HUES6 (cell line): ENCODE measurements around the gene CDH5.

ENCODE experiments used
- H3K27ac ChIP-seq: 2 replicates; pipeline ENCODE4 v1.7.0; 2013; ENCODE audit warnings: low read depth, mild to moderate bottlenecking, low read length, inconsistent platforms
- H3K27me3 ChIP-seq: 2 replicates; pipeline ENCODE4 v1.6.1; 2013; ENCODE audit warnings: low read length; ENCODE audit not compliant: control insufficient read depth, insufficient read depth
- H3K36me3 ChIP-seq: 2 replicates; pipeline ENCODE4 v1.6.1; 2013; ENCODE audit warnings: low read length; ENCODE audit not compliant: control insufficient read depth, insufficient read depth
- H3K4me1 ChIP-seq: 2 replicates; pipeline ENCODE4 v1.6.1; 2013; ENCODE audit warnings: low read length; ENCODE audit not compliant: control insufficient read depth, insufficient read depth
- H3K4me3 ChIP-seq: 2 replicates; pipeline ENCODE4 v1.5.1; 2013; ENCODE audit warnings: low read depth, low read length
- H3K9ac ChIP-seq: one replicate; pipeline ENCODE4 v1.6.1; 2013; ENCODE audit warnings: mild to moderate bottlenecking, low read length
- H3K9me3 ChIP-seq: 2 replicates; pipeline ENCODE4 v1.6.1; 2013; ENCODE audit warnings: low read depth, low read length; ENCODE audit not compliant: control insufficient read depth, insufficient read depth

The CDH5 gene

GRCh38 chr16:66412182-66412581 lies 45.7 kb downstream of the CDH5 start:
- no peak overlapping the region for H3K27ac ChIP-seq
- no peak overlapping the region for H3K9ac ChIP-seq
- peaks cover 11% of the 10 kb centered on the region for H3K4me1 ChIP-seq
- H3K36me3 ChIP-seq = no peaks in the 10 kb centered on the region
- no peak overlapping the region for H3K4me3 ChIP-seq
- peaks cover 5% of the 10 kb centered on the region for H3K9me3 ChIP-seq
- H3K27me3 ChIP-seq = peaks cover 3% of the 10 kb centered on the region; the same call in 1 of the 2 replicates

DNA sequence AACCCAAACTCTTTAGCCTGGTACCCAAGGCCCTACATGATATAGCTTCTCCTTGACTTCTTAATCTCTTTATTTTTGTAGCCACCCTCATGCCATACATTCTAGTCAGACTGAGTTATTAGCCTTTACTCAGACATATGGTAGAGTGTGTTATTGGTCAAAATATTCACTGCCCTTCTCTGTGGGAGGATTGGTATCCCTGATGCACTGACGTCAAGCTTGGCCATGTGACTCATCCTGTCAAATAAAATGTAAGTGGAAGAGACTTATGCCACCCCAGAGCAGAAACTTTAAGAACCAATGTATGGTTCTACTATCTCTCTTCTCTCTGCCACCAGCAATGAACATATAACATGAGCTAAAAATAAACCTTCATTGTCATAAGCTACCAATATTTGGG lies 48.4 kb downstream of the CDH5 start:
- Histone ChIP-seq H3K27me3 (0 out of 2 replicates have a peak, but pooled peaks cover 5% of the 10 kb centered on the region), H3K27ac (no peak overlapping the region), H3K4me3 (no peak overlapping the region), H3K36me3 (no peaks in the 10 kb centered on the region), H3K9me3 (peaks cover 6% of the 10 kb centered on the region), H3K4me1 (no peaks in the 10 kb centered on the region), H3K9ac (no peak overlapping the region)

GRCh38 chr16:66416136-66416535 lies 49.6 kb downstream of the CDH5 start:
- H3K4me3 ChIP-seq = no peak overlapping the region
- H3K9me3 ChIP-seq = peaks cover 6% of the 10 kb centered on the region
- H3K9ac ChIP-seq = no peak overlapping the region
- H3K36me3 ChIP-seq = no peaks in the 10 kb centered on the region
- no peaks in the 10 kb centered on the region for H3K4me1 ChIP-seq
- H3K27ac ChIP-seq = no peak overlapping the region
- 0 out of 2 replicates have a peak, but pooled peaks cover 7% of the 10 kb centered on the region for H3K27me3 ChIP-seq

GRCh38 chr16:66416939-66417700 lies 50.6 kb downstream of the CDH5 start:
- Histone ChIP-seq H3K27ac (no peak overlapping the region), H3K4me1 (no peaks in the 10 kb centered on the region), H3K9ac (no peak overlapping the region), H3K4me3 (no peak overlapping the region), H3K27me3 (peaks cover 11% of the 10 kb centered on the region), H3K36me3 (no peaks in the 10 kb centered on the region), H3K9me3 (peaks cover 6% of the 10 kb centered on the region)

DNA sequence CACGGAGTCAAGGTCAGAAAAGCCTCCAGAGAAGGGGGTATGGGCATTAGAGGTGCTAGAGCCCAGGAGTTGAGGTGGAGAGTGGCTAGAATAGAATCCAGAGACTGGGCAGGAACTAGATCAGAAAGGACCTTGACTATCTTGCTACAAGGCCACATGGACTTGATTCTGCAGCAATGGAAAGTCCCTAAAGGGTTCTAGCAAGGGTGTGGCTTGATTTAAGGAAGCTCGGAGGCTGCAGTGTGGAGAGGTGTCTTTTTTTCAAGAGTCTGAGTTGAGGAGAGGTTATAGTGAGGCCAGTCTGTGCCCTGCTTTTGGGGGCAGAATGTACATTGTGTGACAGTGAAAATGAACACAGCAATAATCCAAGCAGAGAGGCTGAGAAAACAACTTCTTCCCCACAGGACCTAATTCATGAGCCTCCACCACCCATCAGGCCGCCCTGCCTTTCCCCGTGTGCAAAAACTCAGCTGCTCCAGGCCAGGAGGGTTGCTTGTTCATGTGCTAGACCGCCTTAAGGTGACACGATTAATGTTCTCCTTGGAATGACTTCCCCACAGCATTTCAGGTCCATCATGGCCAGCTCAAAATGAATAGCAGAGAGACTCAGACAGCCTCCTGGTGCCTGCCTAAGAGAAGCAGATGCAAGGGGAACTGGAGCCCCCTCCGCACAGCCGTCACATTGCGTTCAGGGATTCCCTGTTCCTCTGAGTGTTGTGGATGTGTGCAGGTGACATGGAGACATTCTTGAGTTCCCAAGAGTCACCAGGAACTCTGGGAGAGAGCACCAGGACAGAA lies 51.9 kb downstream of the CDH5 start:
- Histone ChIP-seq H3K4me1 (no peaks in the 10 kb centered on the region), H3K9me3 (peaks cover 2% of the 10 kb centered on the region; the same call in 1 of the 2 replicates), H3K36me3 (no peaks in the 10 kb centered on the region), H3K27me3 (peaks cover 23% of the 10 kb centered on the region), H3K9ac (no peak overlapping the region), H3K27ac (no peak overlapping the region), H3K4me3 (no peak overlapping the region)

DNA sequence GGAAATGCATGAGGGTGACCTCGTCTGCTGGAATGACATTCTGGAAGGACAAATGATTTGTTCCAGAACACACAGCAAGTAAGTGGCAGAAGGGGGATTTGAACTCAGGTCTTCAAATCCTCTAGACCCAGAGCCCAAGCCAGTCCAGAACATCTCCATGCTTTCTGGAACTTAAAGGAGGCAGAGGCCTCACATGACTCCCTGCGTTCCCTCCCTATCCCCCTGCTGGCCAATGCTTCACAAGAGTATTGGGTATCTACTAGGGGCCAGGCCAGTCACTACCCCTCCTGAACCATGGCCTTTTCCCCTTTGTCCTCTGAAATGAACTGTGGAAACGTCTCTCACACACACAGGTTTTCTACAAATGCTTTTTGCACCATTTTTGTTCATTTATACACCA lies 53.0 kb downstream of the CDH5 start:
- H3K4me3 ChIP-seq = no peak overlapping the region
- no peak overlapping the region for H3K27ac ChIP-seq
- H3K27me3 ChIP-seq = peaks cover 35% of the 10 kb centered on the region
- no peaks in the 10 kb centered on the region for H3K36me3 ChIP-seq
- H3K4me1 ChIP-seq = no peaks in the 10 kb centered on the region
- H3K9me3 ChIP-seq = peaks cover 2% of the 10 kb centered on the region; the same call in 1 of the 2 replicates
- no peak overlapping the region for H3K9ac ChIP-seq

DNA sequence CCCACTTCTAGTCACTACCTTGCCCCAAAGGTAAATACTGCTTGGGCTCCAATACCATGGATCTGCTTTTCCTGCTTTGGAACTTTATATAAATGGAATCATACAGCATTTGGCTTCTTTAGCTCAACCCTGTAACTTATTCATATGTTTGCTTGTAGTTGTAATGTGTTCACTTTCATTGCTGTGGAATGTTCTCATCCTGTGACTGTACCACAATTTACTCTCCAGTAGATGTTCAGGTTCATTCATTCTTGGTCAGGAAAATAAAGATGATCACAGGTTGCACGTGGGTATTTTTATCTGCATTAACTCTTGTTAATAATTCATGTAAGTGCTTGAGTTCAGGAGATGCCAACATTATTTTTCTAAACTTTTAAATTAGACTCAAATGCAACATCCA lies 53.9 kb downstream of the CDH5 start:
- Histone ChIP-seq H3K4me3 (no peak overlapping the region), H3K9me3 (peaks cover 2% of the 10 kb centered on the region; the same call in 1 of the 2 replicates), H3K36me3 (no peaks in the 10 kb centered on the region), H3K9ac (no peak overlapping the region), H3K27me3 (peaks cover 44% of the 10 kb centered on the region), H3K4me1 (no peaks in the 10 kb centered on the region), H3K27ac (no peak overlapping the region)

DNA sequence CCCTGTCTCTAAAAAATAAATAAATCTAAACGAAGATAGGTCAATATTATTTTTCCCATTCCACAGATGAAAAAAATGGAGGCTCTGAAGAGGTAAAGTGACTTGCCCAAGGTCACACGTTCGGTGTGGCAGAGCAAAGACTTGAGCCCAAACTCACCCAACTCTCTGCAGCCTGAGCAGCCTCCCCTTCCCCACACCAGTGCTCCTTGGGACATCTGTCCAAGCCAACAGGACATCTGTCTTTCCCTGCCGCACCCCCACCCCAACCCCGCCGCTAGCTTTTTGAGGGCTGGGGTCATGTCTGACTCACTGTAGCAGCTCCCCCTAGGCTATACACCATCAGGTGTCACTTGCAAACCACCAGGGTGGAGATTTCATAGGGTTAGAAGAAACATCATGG lies 55.4 kb downstream of the CDH5 start:
- Histone ChIP-seq H3K27ac (no peak overlapping the region), H3K9me3 (peaks cover 2% of the 10 kb centered on the region; the same call in 1 of the 2 replicates), H3K4me1 (peaks cover 5% of the 10 kb centered on the region; the same call in 1 of the 2 replicates), H3K4me3 (no peak overlapping the region), H3K9ac (no peak overlapping the region), H3K36me3 (no peaks in the 10 kb centered on the region), H3K27me3 (peaks cover 57% of the 10 kb centered on the region)

- Histone ChIP-seq H3K36me3 (no peaks in the 10 kb centered on the region), H3K9me3 (no peaks in the 10 kb centered on the region), H3K27me3 (peaks cover 59% of the 10 kb centered on the region), H3K4me3 (no peak overlapping the region), H3K4me1 (peaks cover 5% of the 10 kb centered on the region; the same call in 1 of the 2 replicates), H3K27ac (no peak overlapping the region), H3K9ac (no peak overlapping the region)
Observed at GRCh38 chr16:66422366-66422765, 55.9 kb downstream of the CDH5 start.

DNA sequence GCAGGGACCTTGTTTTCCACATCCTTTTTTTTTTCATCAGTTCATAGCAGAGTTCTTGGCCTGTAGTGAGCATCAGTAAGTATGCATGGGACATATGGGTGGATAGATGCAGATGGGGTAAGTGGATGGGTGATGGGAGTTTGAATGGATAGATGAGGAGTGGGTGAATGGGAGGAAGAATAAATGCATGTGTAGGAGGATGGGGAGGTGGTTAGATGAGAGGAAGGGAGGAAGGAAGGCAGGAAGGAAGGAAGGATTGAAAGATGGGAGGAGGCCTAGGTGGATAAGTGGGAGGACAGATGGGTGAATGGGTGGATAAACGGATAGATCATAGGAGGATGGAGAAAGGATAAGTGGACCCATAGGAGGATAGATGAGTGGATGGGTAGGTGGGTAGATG lies 56.7 kb downstream of the CDH5 start:
- Histone ChIP-seq H3K9me3 (no peaks in the 10 kb centered on the region), H3K36me3 (no peaks in the 10 kb centered on the region), H3K9ac (no peak overlapping the region), H3K27me3 (peaks cover 67% of the 10 kb centered on the region), H3K4me3 (no peak overlapping the region), H3K27ac (no peak overlapping the region), H3K4me1 (peaks cover 9% of the 10 kb centered on the region)

GRCh38 chr16:66425651-66426050 lies 59.2 kb downstream of the CDH5 start:
- Histone ChIP-seq H3K9ac (no peak overlapping the region), H3K27ac (no peak overlapping the region), H3K27me3 (peaks cover 89% of the 10 kb centered on the region)

More at GRCh38 chr16:66425651-66426050, 59.2 kb downstream of the CDH5 start:
- Histone ChIP-seq H3K9me3 (no peaks in the 10 kb centered on the region), H3K4me3 (no peak overlapping the region), H3K4me1 (peaks cover 14% of the 10 kb centered on the region), H3K36me3 (no peaks in the 10 kb centered on the region)
